Measurements from ENCODE around the gene ACTR6. TPM values are rescaled to one million over a fixed set of nuclear protein-coding genes. Genes with fewer than 3 reads are reported as not detected.
A peak's percentile ranks its signal among the peaks of the same experiment; 100 is the strongest.

Gene ACTR6
- polyA plus RNA-seq: 10 to 100 TPM; 11.5 to 14.2 TPM

GRCh38 chr12:100200463-100201181 is at the start of gene ACTR6:
Gene ACTR6, plus strand, starts transcription at chr12:100200815. Its CDS starts 37 bp downstream, at chr12:100200852.
- WGBS, 2 donors: 0% methylated on average over 38 of the region's 38 CpGs
- no peaks in the 10 kb centered on the region for H3K36me3 ChIP-seq (ENCODE audit: control insufficient read depth in 2 of 2, insufficient read depth in 2 of 2, low read length in 1 of 2)
- no peaks in the 10 kb centered on the region for H3K27me3 ChIP-seq (ENCODE audit: control insufficient read depth in 1 of 2, insufficient read depth in 2 of 2, low read length in 2 of 2)
- H3K4me3 ChIP-seq (ENCODE audit: low read depth in 1 of 2, low read length in 2 of 2): peak within 1 kb of the TSS; percentile 68 to 77
- no peaks in the 10 kb centered on the region for H3K9me3 ChIP-seq (ENCODE audit: control insufficient read depth in 2 of 2, insufficient read depth in 1 of 2, low read depth in 1 of 2, low read length in 1 of 2)
- peaks cover 3 to 5% of the 10 kb centered on the region in 2 donors for H3K4me1 ChIP-seq (ENCODE audit: control insufficient read depth in 2 of 2, insufficient read depth in 2 of 2, low read length in 1 of 2)
- peak within 1 kb of the TSS; percentile 80 to 87 for H3K27ac ChIP-seq (ENCODE audit: low read depth in 2 of 2, low read length in 1 of 2)

DNA sequence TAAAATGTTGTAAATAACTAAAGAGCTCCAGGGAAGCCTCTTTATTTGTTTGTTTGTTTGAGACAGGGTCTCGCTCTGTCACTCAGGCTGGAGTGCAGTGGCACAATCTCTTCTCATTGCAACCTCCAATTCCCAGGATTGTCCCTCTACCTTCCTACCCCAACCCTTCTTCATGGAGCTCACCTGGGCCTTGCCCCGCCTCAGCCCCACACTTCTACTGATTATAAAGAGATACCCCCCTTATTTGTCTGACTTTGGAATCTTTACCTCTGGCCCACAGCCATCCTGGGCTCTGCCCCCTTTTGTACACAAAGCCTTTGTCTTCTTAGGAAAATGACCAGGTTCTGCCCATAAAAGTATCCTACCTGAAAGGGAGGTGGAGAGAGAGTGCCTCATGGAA is 48.8 kb upstream of the ACTR6 start:
- Histone ChIP-seq H3K27me3 (ENCODE audit: control insufficient read depth in 1 of 2, insufficient read depth in 2 of 2, low read length in 2 of 2) (no peaks in the 10 kb centered on the region), H3K4me1 (ENCODE audit: control insufficient read depth in 2 of 2, insufficient read depth in 2 of 2, low read length in 1 of 2) (no peaks in the 10 kb centered on the region), H3K27ac (ENCODE audit: low read depth in 2 of 2, low read length in 1 of 2) (no peak overlapping the region), H3K9me3 (ENCODE audit: control insufficient read depth in 2 of 2, insufficient read depth in 1 of 2, low read depth in 1 of 2, low read length in 1 of 2) (no peaks in the 10 kb centered on the region), H3K4me3 (ENCODE audit: low read depth in 1 of 2, low read length in 2 of 2) (no peak overlapping the region), H3K36me3 (ENCODE audit: control insufficient read depth in 2 of 2, insufficient read depth in 2 of 2, low read length in 1 of 2) (no peaks in the 10 kb centered on the region)
- 98 to 99% methylated on average over 2 of the region's 2 CpGs for WGBS, 2 donors

DNA sequence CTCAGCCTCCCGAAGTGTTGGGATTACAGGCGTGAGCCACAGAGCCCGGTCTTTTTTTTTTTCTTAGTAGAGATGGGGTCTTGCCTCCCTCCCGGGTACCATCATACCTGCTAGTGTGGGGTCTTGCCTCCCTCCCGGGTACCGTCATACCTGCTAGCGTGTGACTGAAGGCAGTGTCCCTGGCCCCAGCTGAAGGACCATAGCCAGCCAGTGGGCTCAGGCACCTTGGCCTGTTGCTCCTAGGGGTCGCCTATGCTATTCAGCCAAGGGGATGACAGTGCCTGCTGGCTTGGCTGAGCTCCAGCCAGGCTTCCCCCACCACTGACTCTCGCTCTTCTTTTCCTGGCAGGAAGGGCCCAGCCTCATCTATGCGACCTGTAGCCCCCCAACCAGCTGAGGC is 47.5 kb upstream of the ACTR6 start:
- WGBS, 2 donors: 94% methylated on average over 10 of the region's 10 CpGs
- Histone ChIP-seq H3K27ac (ENCODE audit: low read depth in 2 of 2, low read length in 1 of 2) (no peak overlapping the region), H3K4me3 (ENCODE audit: low read depth in 1 of 2, low read length in 2 of 2) (no peak overlapping the region), H3K27me3 (ENCODE audit: control insufficient read depth in 1 of 2, insufficient read depth in 2 of 2, low read length in 2 of 2) (no peaks in the 10 kb centered on the region), H3K9me3 (ENCODE audit: control insufficient read depth in 2 of 2, insufficient read depth in 1 of 2, low read depth in 1 of 2, low read length in 1 of 2) (no peaks in the 10 kb centered on the region), H3K36me3 (ENCODE audit: control insufficient read depth in 2 of 2, insufficient read depth in 2 of 2, low read length in 1 of 2) (no peaks in the 10 kb centered on the region), H3K4me1 (ENCODE audit: control insufficient read depth in 2 of 2, insufficient read depth in 2 of 2, low read length in 1 of 2) (no peaks in the 10 kb centered on the region)

- H3K27me3 ChIP-seq (ENCODE audit: control insufficient read depth in 1 of 2, insufficient read depth in 2 of 2, low read length in 2 of 2): no peaks in the 10 kb centered on the region
- no peaks in the 10 kb centered on the region for H3K36me3 ChIP-seq (ENCODE audit: control insufficient read depth in 2 of 2, insufficient read depth in 2 of 2, low read length in 1 of 2)
- H3K4me3 ChIP-seq (ENCODE audit: low read depth in 1 of 2, low read length in 2 of 2): no peak overlapping the region
- H3K4me1 ChIP-seq (ENCODE audit: control insufficient read depth in 2 of 2, insufficient read depth in 2 of 2, low read length in 1 of 2): no peaks in the 10 kb centered on the region
- 71% methylated on average over 15 of the region's 15 CpGs for WGBS, 2 donors
- H3K9me3 ChIP-seq (ENCODE audit: control insufficient read depth in 2 of 2, insufficient read depth in 1 of 2, low read depth in 1 of 2, low read length in 1 of 2): no peaks in the 10 kb centered on the region
- no peak overlapping the region for H3K27ac ChIP-seq (ENCODE audit: low read depth in 2 of 2, low read length in 1 of 2)
Measured at GRCh38 chr12:100154474-100155247, 46.0 kb upstream of the ACTR6 start.

- Histone ChIP-seq H3K36me3 (ENCODE audit: control insufficient read depth in 2 of 2, insufficient read depth in 2 of 2, low read length in 1 of 2) (no peaks in the 10 kb centered on the region), H3K4me3 (ENCODE audit: low read depth in 1 of 2, low read length in 2 of 2) (no peak overlapping the region), H3K9me3 (ENCODE audit: control insufficient read depth in 2 of 2, insufficient read depth in 1 of 2, low read depth in 1 of 2, low read length in 1 of 2) (no peaks in the 10 kb centered on the region), H3K4me1 (ENCODE audit: control insufficient read depth in 2 of 2, insufficient read depth in 2 of 2, low read length in 1 of 2) (no peaks in the 10 kb centered on the region), H3K27ac (ENCODE audit: low read depth in 2 of 2, low read length in 1 of 2) (no peak overlapping the region), H3K27me3 (ENCODE audit: control insufficient read depth in 1 of 2, insufficient read depth in 2 of 2, low read length in 2 of 2) (no peaks in the 10 kb centered on the region)
- 80 to 90% methylated on average over 10 to 11 of the region's 11 CpGs for WGBS, 2 donors
Measured at GRCh38 chr12:100156731-100157426, 43.7 kb upstream of the ACTR6 start.

DNA sequence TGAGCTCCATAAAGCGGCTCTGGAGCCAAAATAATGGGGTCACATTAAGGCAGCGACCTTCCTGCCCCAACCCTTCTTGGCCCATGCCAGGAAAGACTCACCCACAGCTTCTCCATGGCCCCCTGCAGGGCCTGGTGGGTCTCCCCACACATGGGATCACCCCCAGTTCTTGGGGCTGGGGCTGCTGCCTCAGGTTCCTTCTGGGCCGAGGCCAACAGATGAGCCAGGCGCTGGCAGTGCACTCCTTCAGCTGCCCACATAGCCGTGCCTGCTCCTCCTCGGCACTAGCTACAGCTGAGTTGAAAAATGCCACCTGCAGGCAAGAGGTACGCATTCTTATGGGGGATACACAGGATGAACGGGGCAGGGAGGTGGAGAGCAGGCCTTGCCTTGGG is 43.2 kb upstream of the ACTR6 start:
- H3K27ac ChIP-seq (ENCODE audit: low read depth in 2 of 2, low read length in 1 of 2): no peak overlapping the region
- H3K27me3 ChIP-seq (ENCODE audit: control insufficient read depth in 1 of 2, insufficient read depth in 2 of 2, low read length in 2 of 2): no peaks in the 10 kb centered on the region
- H3K9me3 ChIP-seq (ENCODE audit: control insufficient read depth in 2 of 2, insufficient read depth in 1 of 2, low read depth in 1 of 2, low read length in 1 of 2): no peaks in the 10 kb centered on the region
- no peaks in the 10 kb centered on the region for H3K36me3 ChIP-seq (ENCODE audit: control insufficient read depth in 2 of 2, insufficient read depth in 2 of 2, low read length in 1 of 2)
- WGBS, 2 donors: 88 to 91% methylated on average over 8 of the region's 8 CpGs
- no peaks in the 10 kb centered on the region for H3K4me1 ChIP-seq (ENCODE audit: control insufficient read depth in 2 of 2, insufficient read depth in 2 of 2, low read length in 1 of 2)
- no peak overlapping the region for H3K4me3 ChIP-seq (ENCODE audit: low read depth in 1 of 2, low read length in 2 of 2)

DNA sequence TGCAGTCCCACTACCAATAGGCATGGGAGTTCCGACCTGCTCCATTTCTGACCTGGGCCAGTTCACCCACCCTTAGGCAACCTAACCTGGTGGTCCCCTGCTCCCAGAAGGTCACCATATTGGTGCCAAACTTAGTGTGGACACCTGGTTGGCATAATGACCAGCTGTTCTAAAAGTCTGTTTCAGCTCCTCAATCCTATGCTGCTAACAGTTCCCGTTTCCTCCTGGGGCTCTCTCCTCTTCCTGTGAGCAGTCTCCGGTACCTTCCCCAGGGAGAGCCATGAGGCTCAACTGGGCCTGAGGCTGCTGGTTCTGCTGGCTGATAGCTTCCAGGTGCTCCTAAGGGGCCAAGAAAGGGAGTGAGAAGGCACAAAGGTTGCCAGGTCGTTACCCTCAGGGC is 42.1 kb upstream of the ACTR6 start:
- H3K27ac ChIP-seq (ENCODE audit: low read depth in 2 of 2, low read length in 1 of 2): no peak overlapping the region
- no peaks in the 10 kb centered on the region for H3K9me3 ChIP-seq (ENCODE audit: control insufficient read depth in 2 of 2, insufficient read depth in 1 of 2, low read depth in 1 of 2, low read length in 1 of 2)
- no peak overlapping the region for H3K4me3 ChIP-seq (ENCODE audit: low read depth in 1 of 2, low read length in 2 of 2)
- H3K27me3 ChIP-seq (ENCODE audit: control insufficient read depth in 1 of 2, insufficient read depth in 2 of 2, low read length in 2 of 2): no peaks in the 10 kb centered on the region
- no peaks in the 10 kb centered on the region for H3K4me1 ChIP-seq (ENCODE audit: control insufficient read depth in 2 of 2, insufficient read depth in 2 of 2, low read length in 1 of 2)
- H3K36me3 ChIP-seq (ENCODE audit: control insufficient read depth in 2 of 2, insufficient read depth in 2 of 2, low read length in 1 of 2): no peaks in the 10 kb centered on the region
- 90 to 95% methylated on average over 4 of the region's 4 CpGs for WGBS, 2 donors

- no peak overlapping the region for H3K27ac ChIP-seq (ENCODE audit: low read depth in 2 of 2, low read length in 1 of 2)
- H3K4me3 ChIP-seq (ENCODE audit: low read depth in 1 of 2, low read length in 2 of 2): no peak overlapping the region
- no peaks in the 10 kb centered on the region for H3K4me1 ChIP-seq (ENCODE audit: control insufficient read depth in 2 of 2, insufficient read depth in 2 of 2, low read length in 1 of 2)
- no peaks in the 10 kb centered on the region for H3K36me3 ChIP-seq (ENCODE audit: control insufficient read depth in 2 of 2, insufficient read depth in 2 of 2, low read length in 1 of 2)
- no peaks in the 10 kb centered on the region for H3K9me3 ChIP-seq (ENCODE audit: control insufficient read depth in 2 of 2, insufficient read depth in 1 of 2, low read depth in 1 of 2, low read length in 1 of 2)
- WGBS, 2 donors: 92 to 94% methylated on average over 9 of the region's 9 CpGs
- no peaks in the 10 kb centered on the region for H3K27me3 ChIP-seq (ENCODE audit: control insufficient read depth in 1 of 2, insufficient read depth in 2 of 2, low read length in 2 of 2)
Measured at GRCh38 chr12:100159391-100160104, 41.1 kb upstream of the ACTR6 start.

GRCh38 chr12:100163416-100164152 is 37.0 kb upstream of the ACTR6 start:
- WGBS, 2 donors: 5 to 11% methylated on average over 16 of the region's 16 CpGs
- Histone ChIP-seq H3K36me3 (ENCODE audit: control insufficient read depth in 2 of 2, insufficient read depth in 2 of 2, low read length in 1 of 2) (peaks cover 0 to 4% of the 10 kb centered on the region in 2 donors), H3K9me3 (ENCODE audit: control insufficient read depth in 2 of 2, insufficient read depth in 1 of 2, low read depth in 1 of 2, low read length in 1 of 2) (no peaks in the 10 kb centered on the region), H3K4me1 (ENCODE audit: control insufficient read depth in 2 of 2, insufficient read depth in 2 of 2, low read length in 1 of 2) (peaks cover under 1 to 1% of the 10 kb centered on the region in 2 donors), H3K4me3 (ENCODE audit: low read depth in 1 of 2, low read length in 2 of 2) (no peak overlapping the region), H3K27me3 (ENCODE audit: control insufficient read depth in 1 of 2, insufficient read depth in 2 of 2, low read length in 2 of 2) (no peaks in the 10 kb centered on the region), H3K27ac (ENCODE audit: low read depth in 2 of 2, low read length in 1 of 2) (peak overlapping the region in 1 of 2 donors; percentile 0)
